UCSD-AML1 (cell line): Measurements from ENCODE around the gene USP31.
"Not testable (repeated sequence)": the region's sequence is repeated elsewhere in the genome, so short reads cannot be mapped to it uniquely, and the experiment has no call there.

Experiments used
- DNase-seq: peaks from one replicate; lab custom pipeline; 2025; ENCODE audit not compliant: unreplicated experiment; lab: John Stamatoyannopoulos, UW

The USP31 gene

GRCh38 chr16:23160574-23160973 lies 11.3 kb upstream of the USP31 start:
- no peak for DNase-seq

GRCh38 chr16:23160082-23160481 lies 10.8 kb upstream of the USP31 start:
- no peak for DNase-seq

DNA sequence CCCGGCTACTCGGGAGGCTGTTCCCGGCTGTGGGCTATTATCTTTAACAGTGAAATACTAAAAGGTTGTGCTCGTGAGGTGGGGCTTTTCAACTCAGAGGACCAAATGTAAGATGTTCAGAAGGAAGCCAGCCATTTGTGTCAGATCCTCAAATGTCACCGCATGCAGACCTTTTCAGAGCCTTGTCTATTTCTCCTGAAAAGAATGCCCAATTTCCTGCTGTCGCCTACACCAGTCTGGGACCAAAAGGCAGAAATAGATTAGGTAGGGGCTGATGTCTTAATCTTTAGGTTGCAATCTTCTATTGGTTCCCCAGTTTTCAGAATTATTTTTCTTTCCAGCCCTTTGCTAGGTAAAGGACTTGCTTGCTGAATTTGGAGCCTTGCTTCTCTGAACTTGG lies 8.9 kb upstream of the USP31 start:
- DNase-seq = no peak

- no peak for DNase-seq
These were observed 7.8 kb upstream of the USP31 start for GRCh38 chr16:23156946-23157460.

- no peak for DNase-seq
These were observed 6.9 kb upstream of the USP31 start for GRCh38 chr16:23156110-23156509.

- DNase-seq = peak; percentile 19
These were observed 6.3 kb upstream of the USP31 start for GRCh38 chr16:23155445-23156049.

DNA sequence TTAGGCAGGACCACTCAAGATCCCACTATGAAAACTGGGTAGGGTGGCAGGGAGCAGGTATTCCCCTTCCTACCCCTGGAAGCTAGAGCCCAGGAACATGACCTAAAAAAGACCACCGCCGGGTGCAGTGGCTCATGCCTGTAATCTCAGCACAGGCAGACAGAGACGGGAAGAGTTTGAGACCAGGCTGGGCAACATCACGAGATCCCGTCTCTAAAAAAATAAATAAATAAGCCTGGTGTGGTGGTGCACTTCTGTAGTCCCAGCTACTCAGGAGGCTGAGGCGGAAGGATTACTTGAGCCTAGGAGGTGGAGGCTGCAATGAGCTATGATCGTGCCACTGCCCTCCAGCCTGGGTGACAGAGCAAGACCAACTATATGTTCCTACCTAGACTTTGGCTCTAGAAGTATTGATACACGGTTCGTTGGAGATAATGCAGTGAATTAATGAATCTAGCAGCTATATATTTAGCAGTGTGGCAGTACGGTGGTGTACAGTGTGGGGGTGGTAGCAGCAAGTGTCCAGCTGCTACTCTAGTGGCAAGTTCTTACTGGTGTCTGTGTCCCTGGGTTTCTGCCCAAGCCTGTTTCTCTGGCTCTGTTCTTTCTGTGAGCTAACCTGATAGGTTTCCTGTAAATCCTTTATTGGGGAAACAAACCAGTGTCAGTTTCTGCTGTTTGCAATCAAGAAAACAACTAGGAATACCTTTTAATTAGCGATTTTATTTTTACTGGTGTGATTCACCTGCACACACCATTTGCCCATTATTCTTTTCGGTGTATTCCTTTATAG lies 3.3 kb upstream of the USP31 start:
- DNase-seq = no peak

DNA sequence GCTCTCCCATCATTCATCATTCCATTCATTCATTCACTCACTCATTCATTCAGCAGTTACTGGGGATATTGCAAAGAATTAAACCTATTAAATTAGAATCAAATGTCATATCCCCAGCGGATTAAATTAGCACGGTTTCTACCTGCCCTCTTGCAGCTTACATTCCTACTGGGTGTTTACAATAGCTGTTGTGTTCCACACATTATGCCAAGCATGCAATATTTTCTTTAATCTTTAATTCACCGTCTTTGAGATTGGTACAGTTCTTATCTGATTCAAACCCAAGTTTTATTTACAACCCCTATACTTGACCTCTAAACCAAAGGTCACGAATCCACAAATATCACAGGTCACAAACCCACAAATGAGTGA lies 727 bp upstream of the USP31 start:
- DNase-seq = no peak

GRCh38 chr16:23148513-23149266 lies 562 bp downstream of the USP31 start:
- DNase-seq = peak; percentile 35

DNA sequence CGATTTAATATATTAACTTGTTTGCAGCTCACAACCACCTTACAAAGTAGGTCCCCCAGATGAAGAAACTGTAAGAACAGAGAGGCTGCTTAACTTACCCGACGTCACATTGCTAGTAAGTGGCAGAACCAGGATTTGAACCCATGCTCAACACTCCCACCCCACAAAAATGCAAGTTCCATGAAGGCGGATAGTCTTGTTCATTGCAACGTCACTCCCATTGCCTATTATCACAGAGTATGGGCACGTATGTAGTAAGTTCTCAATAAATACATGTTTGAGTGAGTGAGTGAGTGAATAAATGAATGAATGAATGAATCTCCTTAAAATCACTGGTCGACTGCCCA lies 1.1 kb downstream of the USP31 start:
- DNase-seq = no peak

- DNase-seq = no peak
These were observed 1.6 kb downstream of the USP31 start for GRCh38 chr16:23147666-23148065.

DNA sequence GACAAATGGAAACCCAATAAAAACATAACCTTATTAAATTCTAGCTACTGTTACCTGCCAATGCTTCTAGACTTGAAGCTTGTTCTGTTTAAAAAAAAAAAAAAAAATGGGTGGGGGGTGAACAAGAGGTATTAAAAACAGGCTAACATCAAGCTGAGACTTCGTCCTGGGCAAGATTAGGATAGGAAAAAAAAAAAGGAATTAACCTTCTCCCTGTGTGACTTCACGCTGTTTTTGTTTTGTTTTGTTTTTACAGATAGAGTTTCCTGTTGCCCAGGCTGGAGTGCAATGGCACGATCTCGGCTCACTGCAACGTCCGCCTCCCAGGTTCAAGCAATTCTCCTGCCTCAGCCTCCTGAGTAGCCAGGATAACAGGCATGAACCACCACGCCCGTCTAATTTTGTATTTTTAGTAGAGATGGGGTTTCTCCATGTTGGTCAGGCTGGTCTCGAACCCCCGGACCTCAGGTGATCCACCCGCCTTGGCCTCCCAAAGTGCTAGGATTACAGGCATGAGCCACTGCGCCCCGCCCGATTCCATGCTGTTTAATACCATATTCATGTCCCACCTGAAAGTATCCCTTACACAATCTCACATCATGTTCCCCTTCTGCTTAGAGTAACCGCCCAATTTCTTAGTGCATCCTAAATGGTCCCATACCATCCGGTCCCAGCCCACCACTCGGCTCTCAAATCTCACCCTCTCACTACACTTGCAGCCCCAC lies 2.2 kb downstream of the USP31 start:
- DNase-seq = no peak

- no peak for DNase-seq
These were observed 3.6 kb downstream of the USP31 start for GRCh38 chr16:23145608-23146007.

- DNase-seq = no peak
These were observed 4.1 kb downstream of the USP31 start for GRCh38 chr16:23145186-23145585.

DNA sequence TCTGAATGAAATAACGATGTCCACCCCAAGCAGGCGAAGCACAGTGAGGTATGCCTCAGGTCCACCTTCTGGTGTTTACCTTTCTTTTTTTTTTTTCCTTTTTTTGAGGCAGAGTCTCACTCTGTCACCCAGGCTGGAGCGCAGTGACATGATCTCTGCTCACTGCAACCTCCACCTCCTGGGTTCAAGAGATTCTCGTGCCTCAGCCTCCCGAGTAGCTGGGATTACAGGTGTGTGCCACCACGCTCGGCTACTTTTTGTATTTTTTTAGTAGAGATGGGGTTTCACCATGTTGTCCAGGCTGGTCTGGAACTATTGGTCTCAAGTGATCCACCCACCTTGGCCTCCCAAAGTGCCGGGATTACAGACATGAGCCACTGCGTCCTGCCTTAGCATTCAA lies 4.9 kb downstream of the USP31 start:
- DNase-seq = not testable (repeated sequence)

GRCh38 chr16:23143391-23143790 lies 5.9 kb downstream of the USP31 start:
- no peak for DNase-seq

GRCh38 chr16:23141959-23142740 lies 7.1 kb downstream of the USP31 start:
- DNase-seq = no peak

DNA sequence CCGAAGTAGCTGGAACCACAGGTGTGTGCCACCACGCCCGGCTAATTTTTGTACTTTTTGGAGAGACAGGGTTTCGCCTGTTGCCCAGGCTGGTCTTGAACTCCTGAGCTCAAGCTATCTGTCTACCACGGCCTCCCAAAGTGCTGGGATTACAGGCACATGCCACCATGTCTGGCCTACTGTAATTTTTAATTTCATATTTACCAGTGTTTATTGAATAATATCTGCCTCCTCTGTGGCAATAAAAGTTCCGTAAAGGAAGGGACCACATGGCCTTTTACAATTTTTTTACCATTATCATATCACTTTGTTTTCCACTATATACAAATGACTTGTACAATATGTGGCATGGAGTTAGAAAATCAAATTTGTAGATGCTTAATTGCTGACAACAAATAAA lies 7.8 kb downstream of the USP31 start:
- no peak for DNase-seq

DNA sequence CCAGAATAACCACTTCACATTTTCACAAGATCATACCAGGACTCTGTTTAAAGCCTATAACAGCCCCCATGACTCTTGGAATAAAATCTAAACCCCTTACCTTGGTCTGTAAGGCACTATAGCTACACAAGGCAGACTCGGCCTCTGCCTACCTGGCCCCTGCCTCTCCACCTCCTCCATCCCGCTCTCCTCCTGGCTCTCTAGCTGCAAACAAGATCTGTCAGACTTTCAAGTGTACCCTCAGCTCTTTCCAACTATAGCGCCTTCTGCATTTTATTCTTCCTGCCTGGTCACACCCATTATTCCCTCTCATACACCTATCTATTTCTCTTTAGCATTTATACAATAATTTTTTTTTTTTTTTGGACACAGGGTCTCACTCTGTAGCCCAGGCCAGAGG lies 8.2 kb downstream of the USP31 start:
- no peak for DNase-seq

- no peak for DNase-seq
These were observed 9.1 kb downstream of the USP31 start for GRCh38 chr16:23140107-23140506.

DNA sequence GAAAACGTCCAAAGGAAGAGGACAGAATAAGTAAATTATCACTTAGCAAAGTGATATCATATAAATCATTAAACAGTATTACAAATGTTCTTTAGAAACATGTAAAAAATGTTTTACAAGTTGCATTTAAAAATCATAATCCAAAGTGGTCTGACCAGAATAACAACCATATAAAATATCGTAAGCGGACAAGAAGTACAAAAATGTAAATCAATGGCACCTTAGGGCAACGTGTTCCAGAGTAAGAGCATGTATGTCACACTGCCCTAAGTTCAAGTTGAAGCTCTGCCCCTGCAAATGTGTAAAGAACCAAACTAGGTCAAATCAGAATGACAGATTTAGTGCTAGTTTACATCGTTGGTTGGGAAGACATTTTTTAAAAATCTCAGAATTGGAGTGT lies 11.4 kb downstream of the USP31 start:
- DNase-seq = no peak
